ENCODE measurements around the gene CLIP4.

The CLIP4 gene

DNA sequence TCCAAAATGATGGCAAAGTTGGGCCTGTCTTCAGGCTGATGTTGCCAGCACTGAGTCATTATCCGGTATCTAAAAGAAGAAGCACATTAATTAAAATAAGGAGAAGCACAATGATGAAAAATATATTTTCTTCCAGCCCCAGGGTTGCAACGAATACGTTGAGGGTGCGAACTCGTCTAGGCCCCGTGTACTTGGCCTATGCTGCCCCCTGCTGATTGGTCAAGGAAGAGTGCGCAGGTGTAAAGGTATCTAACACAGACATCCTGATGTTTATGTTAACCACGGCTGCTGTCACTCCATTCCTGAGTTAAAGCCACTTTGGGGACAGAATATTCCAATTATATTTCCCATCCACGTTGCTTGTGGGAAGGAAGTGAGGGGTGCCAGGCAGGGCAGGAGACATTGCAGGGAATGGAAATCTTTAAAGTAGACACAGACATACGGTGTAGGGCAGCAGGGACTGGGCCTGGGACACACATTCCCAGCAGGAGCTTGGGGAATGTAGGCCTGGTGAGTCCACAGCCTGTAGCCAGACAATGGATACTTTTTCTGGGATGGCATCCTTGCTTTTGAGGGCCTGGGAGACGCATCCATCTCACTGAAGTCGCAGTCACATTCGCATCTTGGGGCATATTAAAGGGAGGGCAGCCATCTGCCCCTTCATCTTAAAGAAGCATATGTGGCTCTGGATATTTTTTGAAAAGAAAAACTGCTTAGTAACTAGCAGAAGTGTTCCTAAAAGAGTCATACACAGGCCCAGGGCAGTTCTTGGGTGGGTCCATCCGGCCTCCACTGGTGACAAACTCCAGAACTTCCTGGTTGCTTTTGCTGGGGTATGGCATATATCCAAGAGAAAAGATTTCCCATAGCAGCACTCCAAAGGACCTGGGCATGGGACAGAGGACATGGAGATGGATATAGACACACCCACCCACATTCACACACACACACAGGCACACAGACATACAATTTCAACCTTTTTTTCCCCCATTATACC is 81.9 kb downstream of the CLIP4 start:
- peak; percentile 93 for ATAC-seq
- TF ChIP-seq OSR1 (CRISPR knock-in tag; IDR thresholded peaks at IDR 0.05) (no peak), BACH2 (CRISPR knock-in tag; IDR thresholded peaks at IDR 0.05; ENCODE audit: borderline replicate concordance) (no peak), TSHZ2 (CRISPR knock-in tag; IDR thresholded peaks at IDR 0.05) (no peak), PATZ1 (CRISPR knock-in tag; IDR thresholded peaks at IDR 0.05; ENCODE audit: borderline replicate concordance) (no peak), ESRRG (CRISPR knock-in tag; IDR thresholded peaks at IDR 0.05) (no peak), PPARA (CRISPR knock-in tag; IDR thresholded peaks at IDR 0.05; ENCODE audit: borderline replicate concordance) (no peak), TCF4 (CRISPR knock-in tag; IDR thresholded peaks at IDR 0.05; ENCODE audit: borderline replicate concordance) (no peak), SNAI2 (CRISPR knock-in tag; IDR thresholded peaks at IDR 0.05) (no peak), GLIS3 (CRISPR knock-in tag; IDR thresholded peaks at IDR 0.05) (no peak), RARB (CRISPR knock-in tag; IDR thresholded peaks at IDR 0.05) (no peak), ZC3H10 (CRISPR knock-in tag; IDR thresholded peaks at IDR 0.05) (no peak), ZNF70 (CRISPR knock-in tag; IDR thresholded peaks at IDR 0.05) (no peak), ZNF565 (CRISPR knock-in tag; conservative IDR thresholded peaks at IDR 0.05; ENCODE audit: low read depth) (no peak), TOX (CRISPR knock-in tag; IDR thresholded peaks at IDR 0.05; ENCODE audit: borderline replicate concordance) (no peak), ARNTL (CRISPR knock-in tag; IDR thresholded peaks at IDR 0.05; ENCODE audit: borderline replicate concordance, low read depth) (no peak)
- TF ChIP-seq, protein P1, sequence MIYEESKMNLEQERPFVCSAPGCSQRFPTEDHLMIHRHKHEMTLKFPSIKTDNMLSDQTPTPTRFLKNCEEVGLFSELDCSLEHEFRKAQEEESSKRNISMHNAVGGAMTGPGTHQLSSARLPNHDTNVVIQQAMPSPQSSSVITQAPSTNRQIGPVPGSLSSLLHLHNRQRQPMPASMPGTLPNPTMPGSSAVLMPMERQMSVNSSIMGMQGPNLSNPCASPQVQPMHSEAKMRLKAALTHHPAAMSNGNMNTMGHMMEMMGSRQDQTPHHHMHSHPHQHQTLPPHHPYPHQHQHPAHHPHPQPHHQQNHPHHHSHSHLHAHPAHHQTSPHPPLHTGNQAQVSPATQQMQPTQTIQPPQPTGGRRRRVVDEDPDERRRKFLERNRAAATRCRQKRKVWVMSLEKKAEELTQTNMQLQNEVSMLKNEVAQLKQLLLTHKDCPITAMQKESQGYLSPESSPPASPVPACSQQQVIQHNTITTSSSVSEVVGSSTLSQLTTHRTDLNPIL (CRISPR knock-in tag; IDR thresholded peaks at IDR 0.05; ENCODE audit: low read depth): no peak

- ATAC-seq: peak; percentile 51; the same call in 2 of the 3 replicates
- TF ChIP-seq ESRRG (CRISPR knock-in tag; IDR thresholded peaks at IDR 0.05): no peak
Observed at GRCh38 chr2:29201979-29202378, 86.8 kb downstream of the CLIP4 start.

- no peak for ATAC-seq
- no peak for TF ChIP-seq SNAI2 (CRISPR knock-in tag; IDR thresholded peaks at IDR 0.05)
- TF ChIP-seq ZFP30 (CRISPR knock-in tag; IDR thresholded peaks at IDR 0.05): no peak
- no peak for TF ChIP-seq RARB (CRISPR knock-in tag; IDR thresholded peaks at IDR 0.05)
- TF ChIP-seq GLIS3 (CRISPR knock-in tag; IDR thresholded peaks at IDR 0.05): no peak
- no peak for TF ChIP-seq PATZ1 (CRISPR knock-in tag; IDR thresholded peaks at IDR 0.05; ENCODE audit: borderline replicate concordance)
- no peak for TF ChIP-seq BACH2 (CRISPR knock-in tag; IDR thresholded peaks at IDR 0.05; ENCODE audit: borderline replicate concordance)
- TF ChIP-seq, protein P2, sequence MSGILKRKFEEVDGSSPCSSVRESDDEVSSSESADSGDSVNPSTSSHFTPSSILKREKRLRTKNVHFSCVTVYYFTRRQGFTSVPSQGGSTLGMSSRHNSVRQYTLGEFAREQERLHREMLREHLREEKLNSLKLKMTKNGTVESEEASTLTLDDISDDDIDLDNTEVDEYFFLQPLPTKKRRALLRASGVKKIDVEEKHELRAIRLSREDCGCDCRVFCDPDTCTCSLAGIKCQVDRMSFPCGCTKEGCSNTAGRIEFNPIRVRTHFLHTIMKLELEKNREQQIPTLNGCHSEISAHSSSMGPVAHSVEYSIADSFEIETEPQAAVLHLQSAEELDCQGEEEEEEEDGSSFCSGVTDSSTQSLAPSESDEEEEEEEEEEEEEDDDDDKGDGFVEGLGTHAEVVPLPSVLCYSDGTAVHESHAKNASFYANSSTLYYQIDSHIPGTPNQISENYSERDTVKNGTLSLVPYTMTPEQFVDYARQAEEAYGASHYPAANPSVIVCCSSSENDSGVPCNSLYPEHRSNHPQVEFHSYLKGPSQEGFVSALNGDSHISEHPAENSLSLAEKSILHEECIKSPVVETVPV (CRISPR knock-in tag; IDR thresholded peaks at IDR 0.05): no peak
- no peak for TF ChIP-seq PPARA (CRISPR knock-in tag; IDR thresholded peaks at IDR 0.05; ENCODE audit: borderline replicate concordance)
- no peak for TF ChIP-seq ZNF70 (CRISPR knock-in tag; IDR thresholded peaks at IDR 0.05)
- no peak for TF ChIP-seq ARNTL (CRISPR knock-in tag; IDR thresholded peaks at IDR 0.05; ENCODE audit: borderline replicate concordance, low read depth)
- TF ChIP-seq ZNF8 (CRISPR knock-in tag; IDR thresholded peaks at IDR 0.05): no peak
- TF ChIP-seq OSR1 (CRISPR knock-in tag; IDR thresholded peaks at IDR 0.05): no peak
Observed at GRCh38 chr2:29202819-29203495, 87.7 kb downstream of the CLIP4 start.

Measured in SK-N-SH treated with all-trans-retinoic acid at 6 μM for 48 hours (cell line).